DOHH2 (cell line): ENCODE measurements around the gene AMT.

Source experiments
- H3F3A ChIP-seq: fragments of 200-600 bp; sonication (generic), shearing (Covaris generic); 2 replicates; pipeline ENCODE4 v1.6.0; 2016; ENCODE audit warnings: antibody characterized with exemption, mild to moderate bottlenecking; ENCODE audit not compliant: control insufficient read depth, insufficient read depth
- H3K27ac ChIP-seq: fragments of 200-600 bp; sonication (generic); 2 replicates; pipeline ENCODE4 v1.5.1; 2014; ENCODE audit warnings: low read depth, mild to moderate bottlenecking, low read length, moderate library complexity
- H3K27me3 ChIP-seq: fragments of 200-600 bp; sonication (generic); 2 replicates; pipeline ENCODE4 v1.6.1; 2014; ENCODE audit warnings: mild to moderate bottlenecking, low read length, mixed read lengths; ENCODE audit not compliant: control insufficient read depth
- H3K36me3 ChIP-seq: fragments of 200-600 bp; sonication (generic); 2 replicates; pipeline ENCODE4 v1.6.1; 2014; ENCODE audit warnings: mild to moderate bottlenecking, low read length, moderate library complexity, mixed read lengths; ENCODE audit not compliant: control insufficient read depth
- H3K4me1 ChIP-seq: fragments of 200-600 bp; sonication (generic); 2 replicates; pipeline ENCODE4 v1.6.1; 2014; ENCODE audit warnings: mild to moderate bottlenecking, low read length, mixed read lengths; ENCODE audit not compliant: control insufficient read depth
- H3K4me2 ChIP-seq: fragments of 200-600 bp; sonication (generic); 2 replicates; pipeline ENCODE4 v1.6.0; 2014; ENCODE audit warnings: mild to moderate bottlenecking, low read length, moderate library complexity
- H3K4me3 ChIP-seq: fragments of 200-600 bp; sonication (generic); 2 replicates; pipeline ENCODE4 v1.5.1; 2014; ENCODE audit warnings: mild to moderate bottlenecking, low read length, mixed read lengths
- H3K79me2 ChIP-seq: fragments of 200-600 bp; sonication (generic); 2 replicates; pipeline ENCODE4 v1.6.1; 2014; ENCODE audit warnings: mild to moderate bottlenecking, low read length, mixed read lengths; ENCODE audit not compliant: control insufficient read depth
- H3K9me2 ChIP-seq: fragments of 200-600 bp; sonication (generic); replicated peaks from 2 replicates; pipeline ENCODE4 v1.6.1; 2014; ENCODE audit warnings: mild to moderate bottlenecking, low read length, mixed read lengths; ENCODE audit not compliant: control insufficient read depth
- H3K9me3 ChIP-seq: fragments of 200-600 bp; sonication (generic); 2 replicates; pipeline ENCODE4 v1.6.1; 2014; ENCODE audit warnings: antibody characterized with exemption, low read length, mixed read lengths; ENCODE audit not compliant: control insufficient read depth, insufficient read depth
- H4K20me1 ChIP-seq: fragments of 200-600 bp; sonication (generic); 2 replicates; pipeline ENCODE4 v1.6.0; 2014; ENCODE audit warnings: low read depth, mild to moderate bottlenecking, antibody characterized with exemption, low read length, moderate library complexity; ENCODE audit not compliant: control insufficient read depth, insufficient read depth
- CTCF ChIP-seq: fragments of 200-600 bp; sonication (generic); IDR thresholded peaks from one replicate; pipeline ENCODE4 v1.5.1; 2014; ENCODE audit warnings: antibody characterized with exemption, mild to moderate bottlenecking, low read depth, low read length; ENCODE audit not compliant: poor library complexity, severe bottlenecking
- EZH2phosphoT487 ChIP-seq: fragments of 200-600 bp; sonication (generic); IDR thresholded peaks from 2 replicates; pipeline ENCODE4 v1.6.1; 2017; ENCODE audit warnings: borderline replicate concordance, mild to moderate bottlenecking, antibody characterized with exemption, low read length, moderate library complexity, mixed read lengths

AMT gene

GRCh38 chr3:49383387-49383786, 38.9 kb downstream of the AMT start:
- no peak overlapping the region for H3K27ac ChIP-seq
- no peak overlapping the region for H3K4me2 ChIP-seq
- H3K36me3 ChIP-seq = peaks cover 17% of the 10 kb centered on the region
- no peak overlapping the region for H3K4me3 ChIP-seq
- H3K9me3 ChIP-seq = no peaks in the 10 kb centered on the region
- 0 out of 2 replicates have a peak, but pooled peaks cover 6% of the 10 kb centered on the region for H3F3A ChIP-seq
- no peaks in the 10 kb centered on the region for H3K27me3 ChIP-seq
- TF ChIP-seq CTCF (no peak), EZH2phosphoT487 (no peak)
- H3K9me2 ChIP-seq = no peaks in the 10 kb centered on the region
- H3K4me1 ChIP-seq = peaks cover 53% of the 10 kb centered on the region
- peaks cover 24% of the 10 kb centered on the region; the same call in 1 of the 2 replicates for H4K20me1 ChIP-seq
- H3K79me2 ChIP-seq = peaks cover 98% of the 10 kb centered on the region

- H3K4me3 ChIP-seq = no peak overlapping the region
- H3F3A ChIP-seq = 0 out of 2 replicates have a peak, but pooled peaks cover 6% of the 10 kb centered on the region
- no peaks in the 10 kb centered on the region for H3K9me2 ChIP-seq
- TF ChIP-seq CTCF (no peak), EZH2phosphoT487 (no peak)
- H3K9me3 ChIP-seq = no peaks in the 10 kb centered on the region
- peaks cover 43% of the 10 kb centered on the region for H3K4me1 ChIP-seq
- H4K20me1 ChIP-seq = peaks cover 14% of the 10 kb centered on the region; the same call in 1 of the 2 replicates
- H3K79me2 ChIP-seq = peaks cover 99% of the 10 kb centered on the region
- H3K36me3 ChIP-seq = peaks cover 37% of the 10 kb centered on the region
- H3K27ac ChIP-seq = 0 out of 2 replicates have a peak overlapping the region, but pooled peaks have one; percentile 9
- no peaks in the 10 kb centered on the region for H3K27me3 ChIP-seq
- peak overlapping the region; percentile 32 for H3K4me2 ChIP-seq
These were observed 43.9 kb downstream of the AMT start for GRCh38 chr3:49378249-49378895.

- H3K9me2 ChIP-seq = no peaks in the 10 kb centered on the region
- H3K79me2 ChIP-seq = peaks cover 99% of the 10 kb centered on the region
- peaks cover 10% of the 10 kb centered on the region; the same call in 1 of the 2 replicates for H4K20me1 ChIP-seq
- peaks cover 43% of the 10 kb centered on the region for H3K36me3 ChIP-seq
- TF ChIP-seq EZH2phosphoT487 = no peak
- no peak for TF ChIP-seq CTCF
- H3K4me1 ChIP-seq = peaks cover 40% of the 10 kb centered on the region
- peak overlapping the region; percentile 19; the same call in 1 of the 2 replicates for H3K4me3 ChIP-seq
- peak overlapping the region; percentile 31 for H3K4me2 ChIP-seq
- H3K27ac ChIP-seq = peak overlapping the region; percentile 41
- H3F3A ChIP-seq = 0 out of 2 replicates have a peak, but pooled peaks cover 6% of the 10 kb centered on the region
- H3K9me3 ChIP-seq = no peaks in the 10 kb centered on the region
- no peaks in the 10 kb centered on the region for H3K27me3 ChIP-seq
These were observed 44.8 kb downstream of the AMT start for GRCh38 chr3:49377483-49377882.
